GM12875 (cell line): ENCODE data around the gene RASA4B.

ENCODE experiments used
- H3K4me3 ChIP-seq: one replicate; pipeline ENCODE4 v1.5.1; 2011; ENCODE audit warnings: low read depth, low read length, control low read depth
- TF ChIP-seq, protein P1 (sequence below): IDR thresholded peaks from 2 replicates; pipeline ENCODE4 v1.5.1; 2011; ENCODE audit warnings: low read depth, mild to moderate bottlenecking, control low read depth, inconsistent platforms, low read length, moderate library complexity, borderline replicate concordance; ENCODE audit not compliant: insufficient read depth

The RASA4B gene

DNA sequence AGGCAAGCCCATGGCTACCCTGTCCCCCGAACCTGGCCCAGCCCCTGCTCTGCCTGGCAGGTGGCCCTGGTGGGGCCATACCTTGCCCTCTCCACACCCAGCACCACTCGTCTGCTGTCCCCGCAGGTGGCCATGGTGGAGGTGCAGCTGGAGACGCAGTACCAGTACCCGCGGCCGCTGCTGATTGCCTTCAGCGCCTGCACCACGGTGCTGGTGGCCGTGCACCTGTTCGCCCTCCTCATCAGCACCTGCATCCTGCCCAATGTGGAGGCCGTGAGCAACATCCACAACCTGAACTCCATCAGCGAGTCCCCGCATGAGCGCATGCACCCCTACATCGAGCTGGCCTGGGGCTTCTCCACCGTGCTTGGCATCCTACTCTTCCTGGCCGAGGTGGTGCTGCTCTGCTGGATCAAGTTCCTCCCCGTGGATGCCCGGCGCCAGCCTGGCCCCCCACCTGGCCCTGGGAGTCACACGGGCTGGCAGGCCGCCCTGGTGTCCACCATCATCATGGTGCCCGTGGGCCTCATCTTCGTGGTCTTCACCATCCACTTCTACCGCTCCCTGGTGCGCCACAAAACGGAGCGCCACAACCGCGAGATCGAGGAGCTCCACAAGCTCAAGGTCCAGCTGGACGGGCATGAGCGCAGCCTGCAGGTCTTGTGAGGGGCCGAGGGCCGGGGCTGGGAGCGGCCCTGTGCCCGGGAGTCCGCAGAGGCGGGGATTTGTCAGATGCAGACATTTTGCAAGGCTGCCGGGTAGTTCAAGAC, 71.0 kb downstream of the RASA4B start:
- TF ChIP-seq, protein P1, sequence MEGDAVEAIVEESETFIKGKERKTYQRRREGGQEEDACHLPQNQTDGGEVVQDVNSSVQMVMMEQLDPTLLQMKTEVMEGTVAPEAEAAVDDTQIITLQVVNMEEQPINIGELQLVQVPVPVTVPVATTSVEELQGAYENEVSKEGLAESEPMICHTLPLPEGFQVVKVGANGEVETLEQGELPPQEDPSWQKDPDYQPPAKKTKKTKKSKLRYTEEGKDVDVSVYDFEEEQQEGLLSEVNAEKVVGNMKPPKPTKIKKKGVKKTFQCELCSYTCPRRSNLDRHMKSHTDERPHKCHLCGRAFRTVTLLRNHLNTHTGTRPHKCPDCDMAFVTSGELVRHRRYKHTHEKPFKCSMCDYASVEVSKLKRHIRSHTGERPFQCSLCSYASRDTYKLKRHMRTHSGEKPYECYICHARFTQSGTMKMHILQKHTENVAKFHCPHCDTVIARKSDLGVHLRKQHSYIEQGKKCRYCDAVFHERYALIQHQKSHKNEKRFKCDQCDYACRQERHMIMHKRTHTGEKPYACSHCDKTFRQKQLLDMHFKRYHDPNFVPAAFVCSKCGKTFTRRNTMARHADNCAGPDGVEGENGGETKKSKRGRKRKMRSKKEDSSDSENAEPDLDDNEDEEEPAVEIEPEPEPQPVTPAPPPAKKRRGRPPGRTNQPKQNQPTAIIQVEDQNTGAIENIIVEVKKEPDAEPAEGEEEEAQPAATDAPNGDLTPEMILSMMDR: no peak
- H3K4me3 ChIP-seq: no peak overlapping the region

DNA sequence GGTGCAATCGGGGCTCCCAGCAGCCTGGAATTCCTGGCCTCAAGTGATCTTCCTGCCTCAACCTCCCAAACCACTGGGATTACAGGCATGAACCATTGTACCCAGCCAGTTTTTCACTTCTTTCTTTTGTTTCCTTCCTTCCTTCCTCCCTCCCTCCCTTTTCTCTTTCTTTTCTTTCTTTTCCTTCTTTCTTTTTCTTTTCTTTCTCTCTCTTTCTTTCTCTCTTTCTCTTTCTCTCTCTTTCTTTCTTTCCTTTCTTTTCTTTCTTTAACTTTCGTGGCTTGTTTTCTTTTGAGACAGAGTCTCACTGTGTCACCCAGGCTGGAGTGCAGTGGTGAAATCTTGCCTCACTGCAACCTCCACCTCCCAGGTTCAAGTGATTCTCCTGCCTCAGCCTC, 71.9 kb downstream of the RASA4B start:
- H3K4me3 ChIP-seq: no peak overlapping the region
- TF ChIP-seq, protein P1: no peak

DNA sequence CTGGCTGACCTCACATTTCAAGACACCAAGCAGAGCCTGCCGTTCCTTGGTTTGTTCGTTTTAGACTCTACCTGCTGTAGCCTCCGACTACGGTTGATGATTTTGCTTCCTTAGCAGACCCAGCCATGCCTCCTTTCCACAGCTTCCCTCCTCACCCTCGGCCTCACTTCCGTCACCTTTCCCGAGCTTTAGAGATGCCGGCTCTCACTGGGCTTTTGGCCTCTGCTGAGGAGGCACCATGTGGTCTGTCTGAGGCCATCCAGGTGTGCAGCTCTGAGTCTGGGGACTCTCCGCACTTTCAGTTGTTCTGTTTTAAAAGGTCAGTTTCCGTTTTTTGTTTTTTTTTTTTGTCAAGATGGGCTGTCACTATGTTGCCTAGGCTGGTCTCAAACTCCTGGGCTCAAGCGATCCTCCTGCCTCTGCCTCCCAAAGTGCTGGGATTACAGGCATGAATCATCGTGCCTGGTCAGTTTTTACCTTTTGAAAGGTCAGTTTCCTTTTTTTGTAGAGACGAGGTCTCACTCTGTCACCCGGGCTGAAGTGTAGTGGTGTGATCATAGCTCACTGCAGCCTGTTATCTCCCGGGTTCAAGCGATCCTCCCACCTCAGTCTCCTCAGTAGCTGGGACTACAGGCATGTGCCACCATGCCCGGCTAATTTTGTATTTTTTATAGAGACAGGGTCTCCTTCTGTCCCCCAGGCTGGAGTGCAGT, 72.5 kb downstream of the RASA4B start:
- H3K4me3 ChIP-seq: no peak overlapping the region

DNA sequence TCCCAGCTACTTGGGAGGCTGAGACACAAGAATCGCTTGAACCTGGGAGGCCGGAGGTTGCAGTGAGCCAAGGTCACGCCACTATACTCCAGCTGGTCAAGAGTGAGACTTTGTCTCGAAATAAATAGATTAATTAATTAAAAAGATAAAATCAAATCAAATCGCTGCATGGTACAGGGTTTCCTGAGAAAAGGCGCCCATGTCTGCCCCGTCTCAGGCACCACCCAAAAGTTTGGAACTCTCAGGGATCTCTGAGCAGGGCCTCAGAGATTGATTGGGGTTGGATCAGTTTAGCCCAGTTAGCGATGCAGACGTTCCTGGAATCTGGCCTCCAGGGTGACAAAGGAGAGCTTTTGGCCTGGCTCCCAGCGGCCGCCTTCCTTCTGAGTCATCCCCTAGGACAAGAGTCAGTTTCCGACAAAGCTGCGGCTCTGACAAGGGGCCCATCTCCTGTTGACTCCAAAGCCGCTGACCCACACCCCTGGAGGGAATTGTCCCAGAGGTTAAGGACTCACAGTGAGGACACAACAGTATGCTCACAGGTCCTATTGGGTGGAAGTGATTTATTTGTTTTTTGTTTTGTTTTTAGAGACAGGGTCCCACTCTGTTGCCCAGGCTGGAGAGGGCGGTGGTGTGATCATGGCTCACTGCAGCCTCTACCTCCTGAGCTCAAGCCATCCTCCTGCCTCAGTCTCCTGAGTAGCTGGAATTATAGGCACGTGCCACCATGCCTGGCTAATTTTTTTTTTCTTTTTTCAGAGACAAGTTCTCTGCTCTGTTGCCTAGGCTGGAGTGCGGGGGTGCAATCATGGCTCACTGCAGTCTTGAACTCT, 77.4 kb downstream of the RASA4B start:
- no peak overlapping the region for H3K4me3 ChIP-seq
- TF ChIP-seq, protein P1: no peak

More for the DNA sequence above, 72.5 kb downstream of the RASA4B start:
- TF ChIP-seq, protein P1: no peak

DNA sequence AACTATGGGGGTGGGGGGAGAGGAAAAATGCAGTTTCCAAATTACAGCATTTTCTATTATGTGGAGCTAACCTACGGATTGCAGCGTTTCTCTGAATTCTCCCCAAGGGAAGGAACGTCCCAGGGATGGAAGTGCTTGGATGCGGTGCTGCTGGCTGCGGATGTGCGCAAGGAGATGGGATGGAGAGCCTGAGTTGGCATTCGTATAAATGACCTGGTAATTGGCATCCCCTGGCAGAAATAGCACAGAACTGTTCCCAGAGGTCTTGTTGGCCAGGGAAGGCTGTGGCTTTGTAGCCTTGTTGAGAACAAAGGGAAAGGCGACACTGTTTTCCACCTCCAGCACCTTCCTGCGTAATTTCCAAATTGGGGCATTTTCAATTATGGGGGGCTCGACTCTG, 81.5 kb downstream of the RASA4B start:
- H3K4me3 ChIP-seq: no peak overlapping the region
- TF ChIP-seq, protein P1: no peak

DNA sequence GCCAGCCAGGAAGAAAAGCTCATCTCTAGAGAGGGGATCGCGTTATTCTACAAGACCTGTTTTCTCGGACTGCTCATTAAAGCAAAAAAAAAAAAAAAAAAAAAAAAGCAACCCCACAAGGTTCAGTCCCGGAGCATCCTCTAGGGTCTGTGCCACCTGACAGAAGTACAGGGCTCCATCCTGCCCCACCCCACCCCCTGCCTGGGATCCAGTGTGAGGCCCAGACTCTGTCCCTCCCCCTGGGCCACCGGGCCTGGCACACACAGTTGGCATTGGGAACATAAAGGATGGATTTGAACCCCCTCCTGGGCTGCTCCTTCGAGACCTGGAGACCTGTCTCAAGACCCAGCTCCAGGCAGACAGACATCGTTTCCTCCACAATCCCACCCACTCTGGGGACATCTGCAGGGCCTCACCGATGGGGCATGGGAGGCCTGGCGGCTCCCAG, 83.5 kb downstream of the RASA4B start:
- peak overlapping the region; percentile 86 for H3K4me3 ChIP-seq
- TF ChIP-seq, protein P1: no peak
